Liver (tissue), 3 donors: ENCODE measurements around the gene PDXK.

Experiments used
- FOXA1 ChIP-seq: IDR thresholded peaks from 2 replicates; pipeline ENCODE4 v1.6.1; 2016; ENCODE audit warnings: antibody characterized with exemption
- GABPA ChIP-seq, 2 donors: IDR thresholded peaks in 1 of 2; conservative IDR thresholded peaks in 1 of 2; 2 replicates each; pipeline ENCODE4 v1.6.1; 2016; ENCODE audit warnings: antibody characterized with exemption in 2 of 2, mild to moderate bottlenecking in 1 of 2, moderate library complexity in 1 of 2
- JUND ChIP-seq, 2 donors: IDR thresholded peaks; 2 replicates each; pipeline ENCODE4 v1.6.1; 2016; ENCODE audit warnings: antibody characterized with exemption in 2 of 2
- RAD21 ChIP-seq, 2 donors: IDR thresholded peaks; 2 replicates each; pipeline ENCODE4 v1.6.1; 2016; ENCODE audit warnings: antibody characterized with exemption in 2 of 2, mild to moderate bottlenecking in 2 of 2
- RXRA ChIP-seq, 2 donors: IDR thresholded peaks; 2 replicates each; pipeline ENCODE4 v1.6.1; 2017 to 2018; ENCODE audit warnings: antibody characterized with exemption in 2 of 2, mild to moderate bottlenecking in 1 of 2
- SP1 ChIP-seq: IDR thresholded peaks from 2 replicates; pipeline ENCODE4 v1.6.1; 2018; ENCODE audit warnings: antibody characterized with exemption, mild to moderate bottlenecking
- YY1 ChIP-seq: IDR thresholded peaks from 2 replicates; pipeline ENCODE4 v1.6.1; 2016; ENCODE audit warnings: antibody characterized with exemption, mild to moderate bottlenecking
- TF ChIP-seq, protein P1 (sequence below): IDR thresholded peaks from 2 replicates; pipeline ENCODE4 v1.6.1; 2016; ENCODE audit warnings: antibody characterized with exemption
- TF ChIP-seq, protein P2 (sequence below): IDR thresholded peaks from 2 replicates; pipeline ENCODE4 v1.6.1; 2016; ENCODE audit warnings: antibody characterized with exemption
- TF ChIP-seq, protein P3 (sequence below): fragments of 150-350 bp; IDR thresholded peaks from 2 replicates; pipeline ENCODE4 v1.5.1; 2017; ENCODE audit warnings: improper control_type of control experiment, low read depth, low read length; ENCODE audit not compliant: missing input control
- TF ChIP-seq, protein P4 (sequence below): IDR thresholded peaks from 2 replicates; pipeline ENCODE4 v1.6.1; 2016; ENCODE audit warnings: antibody characterized with exemption, mild to moderate bottlenecking
- donor health status: healthy.
- donor health status: healthy.

DNA sequence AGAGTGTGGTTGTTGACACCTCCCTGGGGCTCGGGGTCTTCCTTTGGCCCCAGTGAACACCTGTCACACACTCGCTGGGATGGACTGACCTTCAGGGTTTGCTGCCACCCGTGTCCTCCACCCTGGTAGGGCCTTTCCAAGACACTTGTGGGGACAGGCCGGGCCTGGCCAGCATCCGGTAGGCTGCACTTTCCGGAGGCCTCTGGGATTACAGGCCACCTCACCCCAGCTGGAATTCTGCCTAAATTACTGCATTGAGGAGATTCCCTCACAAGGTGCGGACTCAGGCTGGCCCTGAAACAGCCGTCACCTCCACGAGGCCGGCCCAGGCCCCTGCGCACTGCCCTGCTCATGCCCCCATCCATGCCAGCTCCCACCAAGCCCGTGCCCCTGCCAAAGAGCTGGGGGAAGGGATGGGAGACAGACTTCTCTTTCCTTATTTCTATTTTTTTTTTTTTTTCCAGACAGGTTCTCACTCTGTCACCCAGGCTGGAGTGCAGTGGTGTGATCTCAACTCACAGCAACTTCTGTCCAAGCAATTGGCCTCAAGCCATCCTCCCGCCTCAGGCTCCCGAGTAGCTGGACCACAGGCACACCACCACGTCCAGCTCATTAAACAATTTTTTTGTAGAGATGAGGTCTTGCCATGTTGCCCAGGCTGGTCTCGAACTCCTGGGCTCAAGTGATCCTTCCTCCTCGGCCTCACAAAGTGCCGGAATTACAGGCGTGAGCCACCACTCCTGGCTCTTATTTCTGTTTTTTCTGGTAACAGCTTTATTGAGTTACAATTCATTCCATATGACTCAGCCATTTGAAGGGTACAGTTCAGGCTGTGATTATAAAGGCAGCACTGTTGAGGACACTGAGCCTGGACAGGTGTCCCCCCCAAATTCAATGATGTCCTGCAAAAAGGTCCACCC, 45.9 kb downstream of the PDXK start:
- TF ChIP-seq, protein P1, sequence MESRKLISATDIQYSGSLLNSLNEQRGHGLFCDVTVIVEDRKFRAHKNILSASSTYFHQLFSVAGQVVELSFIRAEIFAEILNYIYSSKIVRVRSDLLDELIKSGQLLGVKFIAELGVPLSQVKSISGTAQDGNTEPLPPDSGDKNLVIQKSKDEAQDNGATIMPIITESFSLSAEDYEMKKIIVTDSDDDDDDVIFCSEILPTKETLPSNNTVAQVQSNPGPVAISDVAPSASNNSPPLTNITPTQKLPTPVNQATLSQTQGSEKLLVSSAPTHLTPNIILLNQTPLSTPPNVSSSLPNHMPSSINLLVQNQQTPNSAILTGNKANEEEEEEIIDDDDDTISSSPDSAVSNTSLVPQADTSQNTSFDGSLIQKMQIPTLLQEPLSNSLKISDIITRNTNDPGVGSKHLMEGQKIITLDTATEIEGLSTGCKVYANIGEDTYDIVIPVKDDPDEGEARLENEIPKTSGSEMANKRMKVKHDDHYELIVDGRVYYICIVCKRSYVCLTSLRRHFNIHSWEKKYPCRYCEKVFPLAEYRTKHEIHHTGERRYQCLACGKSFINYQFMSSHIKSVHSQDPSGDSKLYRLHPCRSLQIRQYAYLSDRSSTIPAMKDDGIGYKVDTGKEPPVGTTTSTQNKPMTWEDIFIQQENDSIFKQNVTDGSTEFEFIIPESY: no peak
- TF ChIP-seq JUND (IDR thresholded peaks at IDR 0.05): no peak
- TF ChIP-seq YY1: no peak
- no peak for TF ChIP-seq GABPA (IDR thresholded peaks at IDR 0.05 in 1 of 2, conservative IDR thresholded peaks at IDR 0.05 in 1 of 2)
- no peak for TF ChIP-seq FOXA1
- no peak for TF ChIP-seq RAD21 (IDR thresholded peaks at IDR 0.05)
- TF ChIP-seq, protein P2, sequence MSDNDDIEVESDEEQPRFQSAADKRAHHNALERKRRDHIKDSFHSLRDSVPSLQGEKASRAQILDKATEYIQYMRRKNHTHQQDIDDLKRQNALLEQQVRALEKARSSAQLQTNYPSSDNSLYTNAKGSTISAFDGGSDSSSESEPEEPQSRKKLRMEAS: no peak
- TF ChIP-seq, protein P3, sequence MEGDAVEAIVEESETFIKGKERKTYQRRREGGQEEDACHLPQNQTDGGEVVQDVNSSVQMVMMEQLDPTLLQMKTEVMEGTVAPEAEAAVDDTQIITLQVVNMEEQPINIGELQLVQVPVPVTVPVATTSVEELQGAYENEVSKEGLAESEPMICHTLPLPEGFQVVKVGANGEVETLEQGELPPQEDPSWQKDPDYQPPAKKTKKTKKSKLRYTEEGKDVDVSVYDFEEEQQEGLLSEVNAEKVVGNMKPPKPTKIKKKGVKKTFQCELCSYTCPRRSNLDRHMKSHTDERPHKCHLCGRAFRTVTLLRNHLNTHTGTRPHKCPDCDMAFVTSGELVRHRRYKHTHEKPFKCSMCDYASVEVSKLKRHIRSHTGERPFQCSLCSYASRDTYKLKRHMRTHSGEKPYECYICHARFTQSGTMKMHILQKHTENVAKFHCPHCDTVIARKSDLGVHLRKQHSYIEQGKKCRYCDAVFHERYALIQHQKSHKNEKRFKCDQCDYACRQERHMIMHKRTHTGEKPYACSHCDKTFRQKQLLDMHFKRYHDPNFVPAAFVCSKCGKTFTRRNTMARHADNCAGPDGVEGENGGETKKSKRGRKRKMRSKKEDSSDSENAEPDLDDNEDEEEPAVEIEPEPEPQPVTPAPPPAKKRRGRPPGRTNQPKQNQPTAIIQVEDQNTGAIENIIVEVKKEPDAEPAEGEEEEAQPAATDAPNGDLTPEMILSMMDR: no peak
- TF ChIP-seq, protein P4, sequence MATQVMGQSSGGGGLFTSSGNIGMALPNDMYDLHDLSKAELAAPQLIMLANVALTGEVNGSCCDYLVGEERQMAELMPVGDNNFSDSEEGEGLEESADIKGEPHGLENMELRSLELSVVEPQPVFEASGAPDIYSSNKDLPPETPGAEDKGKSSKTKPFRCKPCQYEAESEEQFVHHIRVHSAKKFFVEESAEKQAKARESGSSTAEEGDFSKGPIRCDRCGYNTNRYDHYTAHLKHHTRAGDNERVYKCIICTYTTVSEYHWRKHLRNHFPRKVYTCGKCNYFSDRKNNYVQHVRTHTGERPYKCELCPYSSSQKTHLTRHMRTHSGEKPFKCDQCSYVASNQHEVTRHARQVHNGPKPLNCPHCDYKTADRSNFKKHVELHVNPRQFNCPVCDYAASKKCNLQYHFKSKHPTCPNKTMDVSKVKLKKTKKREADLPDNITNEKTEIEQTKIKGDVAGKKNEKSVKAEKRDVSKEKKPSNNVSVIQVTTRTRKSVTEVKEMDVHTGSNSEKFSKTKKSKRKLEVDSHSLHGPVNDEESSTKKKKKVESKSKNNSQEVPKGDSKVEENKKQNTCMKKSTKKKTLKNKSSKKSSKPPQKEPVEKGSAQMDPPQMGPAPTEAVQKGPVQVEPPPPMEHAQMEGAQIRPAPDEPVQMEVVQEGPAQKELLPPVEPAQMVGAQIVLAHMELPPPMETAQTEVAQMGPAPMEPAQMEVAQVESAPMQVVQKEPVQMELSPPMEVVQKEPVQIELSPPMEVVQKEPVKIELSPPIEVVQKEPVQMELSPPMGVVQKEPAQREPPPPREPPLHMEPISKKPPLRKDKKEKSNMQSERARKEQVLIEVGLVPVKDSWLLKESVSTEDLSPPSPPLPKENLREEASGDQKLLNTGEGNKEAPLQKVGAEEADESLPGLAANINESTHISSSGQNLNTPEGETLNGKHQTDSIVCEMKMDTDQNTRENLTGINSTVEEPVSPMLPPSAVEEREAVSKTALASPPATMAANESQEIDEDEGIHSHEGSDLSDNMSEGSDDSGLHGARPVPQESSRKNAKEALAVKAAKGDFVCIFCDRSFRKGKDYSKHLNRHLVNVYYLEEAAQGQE: no peak
- no peak for TF ChIP-seq RXRA (IDR thresholded peaks at IDR 0.05)
- TF ChIP-seq SP1: no peak
